Measurements from ENCODE around the gene PTPRR.

- TF ChIP-seq CTCF (IDR thresholded peaks at IDR 0.05), result no peak
- TF ChIP-seq POLR2A (IDR thresholded peaks at IDR 0.05), result no peak
Measured at GRCh38 chr12:70892593-70892992, 27.9 kb downstream of the PTPRR start.

All from ovary (tissue), 3 donors.